Skeletal muscle satellite cell (primary cell): Measurements from ENCODE around the gene ZNF546.
"Not testable (repeated sequence)": the region's sequence is repeated elsewhere in the genome, so short reads cannot be mapped to it uniquely, and the experiment has no call there.

Experiments used
- H3K27me3 ChIP-seq: 2 replicates; pipeline ENCODE4 v1.7.0; 2013; ENCODE audit warnings: low read length; ENCODE audit not compliant: control insufficient read depth, insufficient read depth
- H3K36me3 ChIP-seq: 2 replicates; pipeline ENCODE4 v1.7.0; 2013; ENCODE audit warnings: mild to moderate bottlenecking, control low read depth, low read length; ENCODE audit not compliant: insufficient read depth
- H3K4me1 ChIP-seq: 2 replicates; pipeline ENCODE4 v1.7.0; 2013; ENCODE audit warnings: low read length; ENCODE audit not compliant: control insufficient read depth, insufficient read depth
- H3K4me2 ChIP-seq: 2 replicates; pipeline ENCODE4 v1.7.0; 2013; ENCODE audit warnings: mild to moderate bottlenecking, low read length
- H3K4me3 ChIP-seq: 2 replicates; pipeline ENCODE4 v1.7.0; 2013; ENCODE audit warnings: low read length
- H3K9ac ChIP-seq: 2 replicates; pipeline ENCODE4 v1.7.0; 2013; ENCODE audit warnings: mild to moderate bottlenecking, low read depth, low read length, moderate library complexity
- H3K9me3 ChIP-seq: replicated peaks from 2 replicates; pipeline ENCODE4 v1.7.0; 2013; ENCODE audit warnings: mild to moderate bottlenecking, control low read depth, low read length

The ZNF546 gene

GRCh38 chr19:40025938-40026596, 29.2 kb downstream of the ZNF546 start:
- no peak overlapping the region for H3K4me3 ChIP-seq
- no peak overlapping the region for H3K9ac ChIP-seq
- no peaks in the 10 kb centered on the region for H3K4me1 ChIP-seq
- H3K27me3 ChIP-seq, result no peaks in the 10 kb centered on the region
- H3K9me3 ChIP-seq, result peaks cover 65% of the 10 kb centered on the region
- H3K36me3 ChIP-seq, result no peaks in the 10 kb centered on the region
- no peak overlapping the region for H3K4me2 ChIP-seq

GRCh38 chr19:40026597-40026970, 29.7 kb downstream of the ZNF546 start:
- H3K9me3 ChIP-seq, result peaks cover 66% of the 10 kb centered on the region
- H3K27me3 ChIP-seq, result no peaks in the 10 kb centered on the region
- H3K4me1 ChIP-seq, result no peaks in the 10 kb centered on the region
- H3K9ac ChIP-seq, result no peak overlapping the region
- no peak overlapping the region for H3K4me2 ChIP-seq
- H3K36me3 ChIP-seq, result no peaks in the 10 kb centered on the region
- no peak overlapping the region for H3K4me3 ChIP-seq

GRCh38 chr19:40033989-40034560, 37.2 kb downstream of the ZNF546 start:
- peaks cover 64% of the 10 kb centered on the region for H3K9me3 ChIP-seq
- H3K4me3 ChIP-seq, result no peak overlapping the region
- no peaks in the 10 kb centered on the region for H3K27me3 ChIP-seq
- H3K9ac ChIP-seq, result no peak overlapping the region
- no peak overlapping the region for H3K4me2 ChIP-seq
- no peaks in the 10 kb centered on the region for H3K4me1 ChIP-seq
- peaks cover 25% of the 10 kb centered on the region for H3K36me3 ChIP-seq

GRCh38 chr19:40035996-40036395, 39.1 kb downstream of the ZNF546 start:
- Histone ChIP-seq H3K4me2 (no peak overlapping the region), H3K4me1 (no peaks in the 10 kb centered on the region), H3K9me3 (peaks cover 48% of the 10 kb centered on the region), H3K36me3 (peaks cover 25% of the 10 kb centered on the region), H3K27me3 (no peaks in the 10 kb centered on the region), H3K9ac (no peak overlapping the region), H3K4me3 (no peak overlapping the region)

- peaks cover 22% of the 10 kb centered on the region for H3K36me3 ChIP-seq
- not testable (repeated sequence) for H3K4me1 ChIP-seq, H3K4me3 ChIP-seq, H3K4me2 ChIP-seq, H3K9ac ChIP-seq, H3K27me3 ChIP-seq
- H3K9me3 ChIP-seq, result peaks cover 39% of the 10 kb centered on the region
These were observed 41.2 kb downstream of the ZNF546 start for GRCh38 chr19:40038047-40038446.

- not testable (repeated sequence) for H3K9ac ChIP-seq, H3K4me1 ChIP-seq, H3K4me3 ChIP-seq, H3K27me3 ChIP-seq, H3K4me2 ChIP-seq
- H3K9me3 ChIP-seq, result peaks cover 16% of the 10 kb centered on the region
- H3K36me3 ChIP-seq, result peaks cover 28% of the 10 kb centered on the region
These were observed 44.9 kb downstream of the ZNF546 start for GRCh38 chr19:40041718-40042117.

GRCh38 chr19:40053491-40053890, 56.6 kb downstream of the ZNF546 start:
- Histone ChIP-seq H3K4me2 (no peak overlapping the region), H3K9ac (no peak overlapping the region), H3K9me3 (no peaks in the 10 kb centered on the region), H3K4me1 (peaks cover 5% of the 10 kb centered on the region), H3K36me3 (peaks cover 4% of the 10 kb centered on the region), H3K27me3 (no peaks in the 10 kb centered on the region), H3K4me3 (no peak overlapping the region)

- Histone ChIP-seq H3K27me3 (no peaks in the 10 kb centered on the region), H3K9me3 (peaks cover under 1% of the 10 kb centered on the region), H3K36me3 (no peaks in the 10 kb centered on the region), H3K4me1 (peaks cover 5% of the 10 kb centered on the region), H3K9ac (no peak overlapping the region), H3K4me2 (peak overlapping the region; percentile 87), H3K4me3 (peak overlapping the region; percentile 77)
These were observed 57.8 kb downstream of the ZNF546 start for GRCh38 chr19:40054632-40055031.

GRCh38 chr19:40055049-40055448, 58.2 kb downstream of the ZNF546 start:
- H3K9ac ChIP-seq, result peak overlapping the region; percentile 69
- peak overlapping the region; percentile 87 for H3K4me2 ChIP-seq
- H3K27me3 ChIP-seq, result no peaks in the 10 kb centered on the region
- no peaks in the 10 kb centered on the region for H3K36me3 ChIP-seq
- H3K4me1 ChIP-seq, result peaks cover 5% of the 10 kb centered on the region
- peak overlapping the region; percentile 77 for H3K4me3 ChIP-seq
- peaks cover 3% of the 10 kb centered on the region for H3K9me3 ChIP-seq

GRCh38 chr19:40055832-40056504, 59.1 kb downstream of the ZNF546 start, which contains the start of gene ZNF780B:
Gene ZNF780B, minus strand, starts transcription at chr19:40056231. Its CDS starts 5,899 bp downstream, at chr19:40050332.
- H3K4me2 ChIP-seq, result peak within 1 kb of the TSS; percentile 87
- peak within 1 kb of the TSS; percentile 77 for H3K4me3 ChIP-seq
- no peaks in the 10 kb centered on the region for H3K27me3 ChIP-seq
- peaks cover 5% of the 10 kb centered on the region for H3K4me1 ChIP-seq
- peak within 1 kb of the TSS; percentile 69 for H3K9ac ChIP-seq
- H3K9me3 ChIP-seq, result peaks cover 3% of the 10 kb centered on the region
- H3K36me3 ChIP-seq, result no peaks in the 10 kb centered on the region

- Histone ChIP-seq H3K9me3 (peaks cover 3% of the 10 kb centered on the region), H3K27me3 (no peaks in the 10 kb centered on the region), H3K9ac (peak overlapping the region; percentile 69), H3K4me3 (peak overlapping the region; percentile 77), H3K4me1 (peaks cover 5% of the 10 kb centered on the region), H3K4me2 (peak overlapping the region; percentile 87), H3K36me3 (no peaks in the 10 kb centered on the region)
These were observed 59.6 kb downstream of the ZNF546 start for GRCh38 chr19:40056505-40056904.
